SHP77 treated with DMSO at 0.1 percent for 48 hours (cell line): ENCODE measurements around the gene TECPR2.

ENCODE experiments used
- DNase-seq: peaks from one replicate; lab custom pipeline; 2025; lab: John Stamatoyannopoulos, UW

The TECPR2 gene

DNA sequence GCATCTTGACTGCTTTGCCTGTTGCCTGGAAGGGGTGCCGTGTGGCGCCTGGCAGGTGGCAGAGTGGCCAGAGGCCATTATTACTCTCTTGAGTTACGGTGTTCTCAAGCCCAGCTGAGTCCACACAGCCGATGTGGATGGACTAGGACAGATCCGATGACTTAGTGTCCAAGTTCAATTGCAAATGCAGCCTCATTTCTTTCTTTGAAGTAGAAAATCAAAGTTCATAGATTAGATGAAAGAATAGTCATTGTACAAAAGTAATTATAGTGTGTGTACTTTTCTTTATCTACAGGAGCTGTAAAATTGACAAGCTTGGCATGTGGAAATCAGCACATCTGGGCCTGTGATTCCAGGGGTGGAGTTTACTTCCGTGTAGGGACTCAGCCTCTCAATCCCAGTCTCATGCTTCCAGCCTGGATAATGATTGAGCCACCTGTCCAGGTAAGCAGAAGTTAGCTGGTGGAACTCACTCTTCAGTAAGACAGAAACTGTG is 102.2 kb downstream of the TECPR2 start:
- DNase-seq, result peak; percentile 37

DNA sequence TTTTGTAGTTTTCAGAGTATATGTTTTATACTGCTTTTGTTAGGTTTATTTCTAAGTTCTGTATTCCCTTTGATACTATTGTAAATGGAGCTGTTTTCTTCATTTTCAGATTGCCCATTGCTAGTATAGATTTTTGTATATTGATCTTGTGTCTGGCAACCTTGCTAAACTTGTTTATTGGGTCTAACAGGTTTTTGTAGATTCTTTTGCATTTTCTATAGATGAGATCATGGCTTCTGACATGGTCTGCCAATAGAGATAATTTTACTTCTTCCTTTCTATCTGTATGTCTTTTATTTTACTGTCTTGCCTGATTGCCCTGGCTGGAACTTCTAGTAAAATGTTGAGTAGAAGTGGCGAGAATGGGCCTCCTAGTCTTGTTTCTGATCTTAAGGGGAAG is 106.5 kb downstream of the TECPR2 start:
- DNase-seq, result no peak

- no peak for DNase-seq
These were observed 109.4 kb downstream of the TECPR2 start for GRCh38 chr14:102471921-102472790.

GRCh38 chr14:102472791-102473150 is 110.0 kb downstream of the TECPR2 start:
- no peak for DNase-seq

DNA sequence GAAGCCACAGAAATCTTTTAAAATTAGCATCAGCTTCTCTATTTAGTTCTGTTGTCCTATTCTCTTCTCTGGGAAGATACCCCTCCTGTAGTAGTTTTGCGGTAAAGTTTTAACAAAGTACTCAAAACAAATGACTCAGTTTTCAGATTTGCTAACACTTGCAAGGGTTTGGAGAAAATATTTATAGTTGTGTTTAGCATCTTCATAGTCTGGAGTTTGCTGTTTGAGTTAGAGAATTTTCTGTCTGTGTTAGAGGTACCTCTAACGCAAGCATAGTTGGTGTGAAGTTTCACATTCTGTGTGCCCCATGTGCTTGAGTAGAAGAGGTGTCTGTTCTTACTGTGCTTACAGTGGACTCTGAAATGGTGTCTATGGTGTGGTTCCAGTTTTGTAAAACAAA is 110.8 kb downstream of the TECPR2 start:
- DNase-seq, result no peak

- DNase-seq, result peak; percentile 3
These were observed 112.2 kb downstream of the TECPR2 start for GRCh38 chr14:102474934-102475333.

- DNase-seq, result no peak
These were observed 116.4 kb downstream of the TECPR2 start for GRCh38 chr14:102479107-102479506.

DNA sequence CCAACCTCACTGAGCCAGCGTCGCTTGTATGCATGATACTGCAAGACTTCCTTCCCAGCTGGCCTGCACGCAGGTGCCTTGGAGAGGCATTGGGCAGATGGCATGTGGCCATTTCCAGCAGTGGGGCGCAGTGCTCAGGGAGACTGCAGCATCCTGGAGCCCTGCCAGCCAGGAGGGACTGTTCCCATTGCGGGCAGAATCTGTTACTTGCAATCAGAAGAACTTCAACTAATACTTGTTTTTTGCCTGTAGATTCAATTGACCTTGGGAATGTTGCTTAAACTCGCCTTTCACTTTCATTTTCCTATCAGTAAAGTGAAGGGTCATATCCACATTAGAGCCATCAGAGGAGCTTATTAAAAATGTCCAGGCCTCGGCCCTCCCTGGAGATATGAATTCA is 117.0 kb downstream of the TECPR2 start:
- peak; percentile 69 for DNase-seq

DNA sequence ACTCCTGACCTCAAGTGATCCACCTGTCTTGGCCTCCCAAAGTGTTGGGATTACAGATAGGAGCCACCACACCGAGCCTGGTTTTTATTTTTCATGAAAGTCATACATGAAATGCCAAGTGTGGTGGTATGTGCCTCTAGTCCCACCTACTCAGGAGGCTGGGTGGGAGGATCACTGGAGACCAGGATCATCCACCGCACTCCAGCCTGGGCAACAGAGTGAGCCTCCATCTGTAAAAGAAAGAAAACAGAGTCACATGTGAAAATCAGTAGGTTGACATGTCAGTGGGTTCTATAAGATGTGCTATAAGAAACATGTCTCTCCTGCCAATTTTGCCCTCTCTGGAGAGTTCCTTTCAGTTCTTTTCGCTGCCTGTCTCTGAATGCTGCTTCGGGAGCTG is 118.6 kb downstream of the TECPR2 start:
- DNase-seq, result no peak

DNA sequence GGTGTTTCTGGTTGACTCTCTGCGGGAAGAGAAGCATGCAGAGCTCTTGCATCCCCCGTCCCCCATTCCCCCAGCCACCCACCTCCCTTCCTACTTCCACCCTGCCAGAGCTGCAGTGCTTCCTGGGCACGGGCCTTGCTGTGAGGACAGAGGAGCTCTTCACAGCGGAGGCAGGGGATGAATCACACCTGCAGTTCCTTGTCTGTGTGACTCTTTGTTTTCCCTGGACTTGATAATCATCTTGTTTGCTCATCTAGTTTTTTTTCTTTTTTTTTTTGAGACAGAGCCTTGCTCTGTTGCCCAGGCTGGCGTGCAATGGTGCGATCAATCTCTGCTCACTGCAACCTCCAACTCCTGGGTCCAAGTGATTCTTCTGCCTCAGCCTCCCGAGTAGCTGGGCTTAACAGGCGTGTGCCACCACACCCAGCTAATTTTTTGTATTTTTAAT is 119.1 kb downstream of the TECPR2 start:
- DNase-seq, result no peak

GRCh38 chr14:102484316-102484715 is 121.6 kb downstream of the TECPR2 start:
- DNase-seq, result no peak

DNA sequence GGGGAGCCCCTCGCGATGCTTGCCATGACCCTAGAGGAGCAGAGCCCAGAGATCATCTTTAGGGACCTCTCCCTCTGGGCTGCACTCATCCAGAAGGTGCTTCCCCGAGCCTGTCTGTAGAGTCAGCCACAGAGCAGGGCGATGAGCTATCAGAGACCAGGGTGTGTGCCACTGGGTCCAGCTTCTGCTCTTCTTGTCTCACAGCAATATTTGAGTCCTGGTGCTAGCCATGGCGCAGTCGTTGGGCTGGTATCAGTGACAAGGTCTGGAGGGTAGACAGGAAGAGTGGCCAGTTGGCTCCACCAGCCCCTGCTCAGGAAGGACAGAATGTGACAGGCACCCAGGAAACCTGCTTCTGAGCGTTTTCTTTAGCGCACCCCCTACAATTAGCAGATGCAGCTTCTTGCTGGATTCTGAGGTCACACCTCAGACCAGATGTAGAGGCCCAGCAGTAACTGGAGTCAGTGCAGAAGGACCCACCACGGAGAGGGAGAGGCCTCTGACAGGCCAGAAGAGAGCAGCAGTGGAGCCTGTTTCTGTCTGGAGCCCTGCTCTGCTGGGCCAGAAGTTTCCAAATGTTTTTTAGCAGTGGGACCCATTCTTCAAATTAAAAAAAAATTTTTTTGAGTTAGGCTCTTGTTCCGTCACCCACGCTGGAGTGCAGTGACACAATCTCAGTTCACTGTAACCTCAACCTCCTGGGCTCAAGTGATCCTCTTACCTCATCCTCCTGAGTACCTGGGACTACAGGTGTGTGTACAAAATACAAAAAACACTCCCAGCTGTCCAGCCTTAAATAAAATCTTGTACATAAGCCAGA is 123.2 kb downstream of the TECPR2 start:
- no peak for DNase-seq

GRCh38 chr14:102486513-102487203 is 123.9 kb downstream of the TECPR2 start:
- DNase-seq, result no peak

GRCh38 chr14:102487204-102487577 is 124.5 kb downstream of the TECPR2 start:
- DNase-seq, result no peak

- DNase-seq, result no peak
These were observed 127.7 kb downstream of the TECPR2 start for GRCh38 chr14:102490456-102490855.

DNA sequence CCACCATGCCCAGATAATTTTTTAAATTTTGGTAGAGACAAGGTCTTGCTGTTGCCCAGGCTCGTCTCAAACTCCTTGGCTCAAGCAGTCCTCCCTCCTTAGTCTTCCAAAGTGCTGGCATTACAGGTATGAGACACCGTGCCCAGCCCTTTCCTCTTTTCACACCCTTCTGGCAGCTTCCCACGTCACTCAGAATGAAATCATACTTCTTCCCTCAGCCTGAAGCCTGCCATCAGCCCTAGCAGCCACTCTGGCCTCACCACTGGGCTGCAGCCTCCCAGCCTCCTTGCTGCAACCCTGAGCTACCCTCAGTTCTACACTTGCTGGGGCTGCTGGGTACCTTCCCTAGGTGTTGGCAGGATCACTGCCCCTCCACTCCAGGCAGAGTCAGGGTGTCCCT is 128.6 kb downstream of the TECPR2 start:
- no peak for DNase-seq

DNA sequence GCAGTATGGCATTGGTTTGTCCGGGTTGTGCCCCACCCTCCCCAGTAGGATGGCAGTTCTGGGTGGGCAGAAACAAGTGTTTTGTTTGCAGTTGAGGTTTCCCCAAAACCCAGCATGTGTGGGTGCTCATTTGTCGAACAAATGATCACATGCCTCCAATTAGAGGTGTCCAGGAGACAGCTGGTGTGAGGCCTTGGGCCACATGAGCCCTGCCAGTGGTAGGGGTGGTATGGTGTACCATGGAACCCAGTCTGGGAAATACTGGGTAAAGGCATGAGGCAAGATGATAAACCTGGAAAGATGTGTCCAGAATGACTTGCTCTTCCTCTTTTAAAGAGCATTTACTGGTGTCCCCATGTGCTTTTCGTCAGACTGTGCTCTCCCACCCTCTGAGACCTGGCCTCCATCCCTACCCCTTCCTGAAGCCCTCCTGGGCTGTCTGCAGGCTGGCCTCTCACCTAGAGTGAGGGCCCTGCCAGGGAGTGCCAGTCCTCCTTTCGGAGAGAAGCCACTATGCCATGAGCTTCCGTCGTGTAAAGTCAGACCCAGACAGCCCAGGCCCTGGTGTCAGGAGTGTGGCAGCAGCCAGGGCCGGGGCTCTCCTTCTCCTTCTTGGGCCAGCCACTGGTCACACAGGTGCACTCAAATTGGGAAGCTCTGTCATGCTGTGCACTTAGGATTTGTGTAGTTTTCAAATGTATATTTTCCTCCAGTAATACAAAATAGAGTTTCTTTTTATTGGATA is 129.2 kb downstream of the TECPR2 start:
- no peak for DNase-seq

DNA sequence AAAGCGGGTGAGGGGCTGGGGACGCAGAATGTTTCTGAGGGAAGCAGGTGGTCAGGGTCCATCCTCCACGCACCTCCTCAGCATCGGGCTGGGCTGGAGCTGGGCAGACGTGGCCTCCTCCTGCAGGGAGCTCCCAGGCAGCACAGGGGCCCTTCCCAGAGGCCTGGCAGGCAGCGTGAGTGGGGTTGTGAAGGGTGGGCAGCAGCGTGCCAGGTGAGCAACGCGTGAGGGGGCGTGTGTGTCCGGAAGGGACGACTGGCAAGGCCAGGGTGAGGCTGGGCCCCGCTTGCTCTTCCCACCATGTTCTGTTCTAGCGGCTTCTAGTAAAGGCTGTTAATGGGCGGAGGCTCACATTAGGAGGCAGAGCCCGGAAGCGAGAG is 129.8 kb downstream of the TECPR2 start:
- DNase-seq, result no peak

DNA sequence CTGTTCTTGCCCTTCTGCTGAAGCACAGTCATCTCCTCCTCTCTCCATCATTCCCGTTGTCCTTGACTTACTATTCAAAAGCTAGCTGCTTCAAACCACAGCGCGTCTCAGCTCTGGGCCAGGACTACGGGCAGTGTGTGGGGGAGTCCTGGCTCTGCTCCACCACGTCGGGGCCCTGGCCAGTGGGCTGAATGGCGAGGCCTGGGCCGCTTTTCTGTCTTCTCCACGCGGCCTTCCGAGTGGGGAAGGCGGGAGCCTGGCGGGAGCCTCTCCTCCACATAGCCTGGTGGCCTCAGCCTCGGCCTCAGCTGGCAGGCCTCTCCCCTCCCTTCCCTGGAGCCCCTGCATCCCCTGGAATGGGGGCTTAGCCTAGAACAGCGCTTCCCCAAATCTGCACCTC is 130.4 kb downstream of the TECPR2 start:
- no peak for DNase-seq

DNA sequence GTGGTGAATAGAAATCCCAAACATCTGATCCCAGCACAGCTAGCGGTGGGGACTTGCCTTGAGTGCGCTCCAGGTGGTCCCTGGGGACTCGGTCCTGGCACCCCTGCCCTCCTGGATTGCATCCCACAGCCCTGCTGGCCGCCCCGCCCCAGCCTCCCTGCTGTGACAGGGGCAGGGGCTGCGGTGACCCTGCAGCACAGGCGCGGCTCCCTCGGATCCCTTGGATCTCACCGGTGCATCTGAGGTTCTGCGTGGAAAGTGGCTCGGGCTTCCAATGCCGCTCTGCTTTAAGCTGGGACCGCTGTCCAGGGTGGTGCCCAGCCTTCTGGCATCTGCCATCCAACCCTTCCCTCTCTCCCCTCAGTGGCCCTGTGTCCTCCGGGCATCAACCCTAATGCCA is 130.8 kb downstream of the TECPR2 start:
- no peak for DNase-seq

GRCh38 chr14:102495491-102496330 is 133.0 kb downstream of the TECPR2 start:
- DNase-seq, result no peak
